ENCODE results near the gene SPOP. TPM values are rescaled to one million over a fixed set of nuclear protein-coding genes. Genes with fewer than 3 reads are reported as not detected.

Gene SPOP
- total and polyA plus RNA-seq, 9 of the 15 experiments (the other 6 are each of a cell fraction or from before 2014, with no cell fraction given), result 34.2 to 65.9 (median 39.7) TPM

- TF ChIP-seq KDM4B (IDR thresholded peaks at IDR 0.05; ENCODE audit: borderline replicate concordance in 2 of 2, low read depth in 1 of 2) (no peak), CTBP1 (IDR thresholded peaks at IDR 0.05; ENCODE audit: borderline replicate concordance) (peak; percentile 95), EP300 (IDR thresholded peaks at IDR 0.05; ENCODE audit: low read length) (no peak), TFE3 (CRISPR knock-in tag; IDR thresholded peaks at IDR 0.05) (no peak), DACH1 (IDR thresholded peaks at IDR 0.05; ENCODE audit: partially characterized antibody) (peak; percentile 50), CTCF (IDR thresholded peaks at IDR 0.05 in 2 of 3, conservative IDR thresholded peaks at IDR 0.05 in 1 of 3; ENCODE audit: insufficient read depth in 2 of 3, low read depth in 1 of 3, low read length in 3 of 3) (peak in 2 of 3 experiments; percentile 67 to 80; a peak in 5 of 6 replicates), CTCFL (IDR thresholded peaks at IDR 0.05; ENCODE audit: borderline replicate concordance, insufficient read depth, low read depth, low read length, poor library complexity, severe bottlenecking) (peak; percentile 72), GMEB1 (CRISPR knock-in tag; IDR thresholded peaks at IDR 0.05) (no peak), MED1 (CRISPR knock-in tag; IDR thresholded peaks at IDR 0.05; ENCODE audit: borderline replicate concordance) (no peak), POLR2A (conservative IDR thresholded peaks at IDR 0.05) (no peak), SRF (CRISPR knock-in tag; IDR thresholded peaks at IDR 0.05) (no peak), NCOA6 (IDR thresholded peaks at IDR 0.05) (no peak), ZFX (CRISPR knock-in tag; IDR thresholded peaks at IDR 0.05) (no peak), ZNF175 (CRISPR knock-in tag; IDR thresholded peaks at IDR 0.05; ENCODE audit: low read depth) (no peak), BRD9 (IDR thresholded peaks at IDR 0.05; ENCODE audit: low read depth, partially characterized antibody) (no peak), ZNF12 (CRISPR knock-in tag; IDR thresholded peaks at IDR 0.05) (no peak), BACH1 (tag; IDR thresholded peaks at IDR 0.05) (no peak), TRIM25 (IDR thresholded peaks at IDR 0.05; ENCODE audit: borderline replicate concordance) (no peak), XRCC3 (IDR thresholded peaks at IDR 0.05) (no peak)
- TF ChIP-seq, protein P1, sequence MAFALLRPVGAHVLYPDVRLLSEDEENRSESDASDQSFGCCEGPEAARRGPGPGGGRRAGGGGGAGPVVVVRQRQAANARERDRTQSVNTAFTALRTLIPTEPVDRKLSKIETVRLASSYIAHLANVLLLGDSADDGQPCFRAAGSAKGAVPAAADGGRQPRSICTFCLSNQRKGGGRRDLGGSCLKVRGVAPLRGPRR (CRISPR knock-in tag; IDR thresholded peaks at IDR 0.05), result no peak
These were observed 102.2 kb downstream of the SPOP start, which contains the start of gene NXPH3 (continued) for GRCh38 chr17:49575679-49576087.
